22Rv1 (cell line): ENCODE data around the gene IQSEC1.

Experiments
- CTCF ChIP-seq: fragments of 450-650 bp; IDR thresholded peaks from 2 replicates; pipeline ENCODE4 v1.5.1; 2017; ENCODE audit warnings: mild to moderate bottlenecking
- ZFX ChIP-seq: fragments of 450-650 bp; IDR thresholded peaks from 2 replicates; pipeline ENCODE4 v1.6.1; 2017; ENCODE audit warnings: antibody characterized with exemption, borderline replicate concordance

GRCh38 chr3:12902181-12902999 is 170.8 kb downstream of the IQSEC1 start:
- TF ChIP-seq CTCF (no peak), ZFX (no peak)
